PFSK-1 (cell line): ENCODE measurements around the gene MORN5.

Source experiments
- FOXP2 ChIP-seq: optimal IDR thresholded peaks from 2 replicates; pipeline ENCODE3; 2011; ENCODE audit warnings: borderline replicate concordance, control low read depth, inconsistent platforms; ENCODE audit not compliant: insufficient read depth; ENCODE audit errors: extremely low read length, extremely low read depth
- POLR2AphosphoS5 ChIP-seq: IDR thresholded peaks from 2 replicates; pipeline ENCODE4 v1.6.1; 2012; ENCODE audit warnings: low read depth, mild to moderate bottlenecking, control low read depth, low read length, moderate library complexity
- REST ChIP-seq, 2 experiments: IDR thresholded peaks; 2 replicates each; pipeline versions ENCODE4 v1.6.1 to v1.8.0; 2011 to 2012; ENCODE audit warnings: low read depth in 2 of 2, low read length in 2 of 2, control low read depth in 1 of 2, inconsistent platforms in 1 of 2, mild to moderate bottlenecking in 1 of 2, moderate library complexity in 1 of 2; ENCODE audit not compliant: insufficient read depth in 1 of 2
- SIN3A ChIP-seq: IDR thresholded peaks from 2 replicates; pipeline ENCODE4 v1.6.1; 2012; ENCODE audit warnings: mild to moderate bottlenecking, low read length, moderate library complexity, borderline replicate concordance; ENCODE audit not compliant: insufficient read depth
- TAF1 ChIP-seq: IDR thresholded peaks from 2 replicates; pipeline ENCODE4 v1.6.1; 2012; ENCODE audit warnings: low read length, control low read depth, borderline replicate concordance; ENCODE audit not compliant: insufficient read depth

Gene MORN5

GRCh38 chr9:122179054-122179689, 19.5 kb downstream of the MORN5 start:
- TF ChIP-seq FOXP2 (no peak), SIN3A (no peak), POLR2AphosphoS5 (no peak), TAF1 (no peak), REST (IDR thresholded peaks at IDR 0.05; ENCODE audit: insufficient read depth in 1 of 2, low read depth in 2 of 2, low read length in 2 of 2) (no peak)

DNA sequence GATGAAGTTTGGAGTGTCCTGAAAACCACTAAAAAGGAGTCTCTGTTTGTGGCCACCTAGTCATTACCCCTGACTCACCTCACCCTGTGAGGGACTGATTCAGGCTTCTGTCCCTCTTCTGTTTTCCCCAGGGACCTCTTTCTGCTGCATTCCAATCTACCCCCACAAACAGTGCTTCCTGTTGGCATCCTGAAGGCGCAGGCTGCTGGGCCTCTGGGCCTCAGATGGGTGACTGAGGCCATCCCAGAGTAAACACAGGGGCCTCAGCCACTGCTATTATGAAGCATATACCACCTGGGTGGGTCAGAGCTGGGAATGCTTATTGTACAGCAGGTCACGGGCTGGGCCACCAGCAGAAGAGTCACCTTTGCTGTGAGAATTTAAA, 20.0 kb downstream of the MORN5 start:
- TF ChIP-seq SIN3A: no peak
- TF ChIP-seq TAF1: no peak
- TF ChIP-seq REST (IDR thresholded peaks at IDR 0.05; ENCODE audit: insufficient read depth in 1 of 2, low read depth in 2 of 2, low read length in 2 of 2): no peak
- TF ChIP-seq FOXP2: no peak
- no peak for TF ChIP-seq POLR2AphosphoS5

DNA sequence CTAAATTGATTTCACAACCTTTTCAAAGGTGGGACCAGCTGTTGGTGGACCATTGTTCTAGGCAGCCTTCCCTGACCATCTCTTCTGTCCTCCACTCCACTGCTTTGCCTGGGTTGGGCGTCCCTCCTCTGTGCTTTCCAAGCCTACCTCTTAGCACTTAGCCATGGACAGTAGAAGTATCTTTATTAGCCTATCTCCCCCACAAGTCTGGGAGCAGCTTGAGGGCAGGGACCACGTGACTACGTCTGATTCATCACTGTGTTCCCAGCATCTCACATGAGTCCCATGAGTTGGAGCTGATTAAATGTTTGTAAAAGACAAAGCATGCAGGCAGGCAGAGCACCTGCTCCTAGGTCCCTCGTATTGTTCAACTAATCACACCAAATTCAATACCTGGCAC, 20.9 kb downstream of the MORN5 start:
- TF ChIP-seq REST (IDR thresholded peaks at IDR 0.05; ENCODE audit: insufficient read depth in 1 of 2, low read depth in 2 of 2, low read length in 2 of 2): no peak
- no peak for TF ChIP-seq FOXP2
- TF ChIP-seq POLR2AphosphoS5: no peak

DNA sequence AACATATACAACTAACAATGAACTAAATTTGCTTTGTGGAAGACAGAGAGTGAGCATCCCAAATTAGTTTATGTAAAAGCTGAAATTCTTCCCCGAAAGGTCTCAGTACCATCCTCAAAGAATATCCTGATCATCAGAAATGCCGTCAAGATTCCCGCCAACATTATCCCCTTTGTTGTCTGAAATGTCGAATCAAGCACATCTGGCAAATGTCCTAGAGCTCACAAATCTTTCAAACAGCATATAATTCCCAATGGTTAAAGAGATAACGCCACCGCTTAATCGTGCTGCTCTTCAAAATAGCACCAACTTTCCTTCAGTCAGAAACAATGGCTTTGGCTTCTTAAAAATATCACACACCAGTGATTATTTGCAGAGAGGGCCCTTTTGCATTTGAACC, 23.8 kb downstream of the MORN5 start:
- no peak for TF ChIP-seq REST (IDR thresholded peaks at IDR 0.05; ENCODE audit: insufficient read depth in 1 of 2, low read depth in 2 of 2, low read length in 2 of 2)
- TF ChIP-seq POLR2AphosphoS5: no peak
- no peak for TF ChIP-seq FOXP2
- TF ChIP-seq TAF1: no peak
- no peak for TF ChIP-seq SIN3A

DNA sequence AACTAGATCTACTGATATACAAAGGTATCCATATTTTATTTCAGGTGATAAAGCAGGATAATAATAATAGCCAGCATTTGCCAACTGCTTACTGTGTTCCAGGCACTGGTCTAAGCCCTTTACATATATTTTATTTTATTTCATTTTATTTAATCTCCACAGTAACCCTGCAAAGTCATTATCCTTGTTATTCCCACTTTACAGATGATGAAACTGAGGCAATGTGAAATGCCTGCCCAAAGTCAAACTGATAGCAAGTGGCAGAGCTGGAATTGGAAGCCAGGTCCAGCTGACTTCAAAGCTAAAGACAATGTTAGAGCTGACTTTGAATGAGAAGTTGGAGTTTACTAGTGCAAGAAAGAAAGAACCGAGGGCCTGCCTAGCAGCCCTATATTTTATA, 24.8 kb downstream of the MORN5 start:
- TF ChIP-seq POLR2AphosphoS5 (no peak), FOXP2 (no peak), SIN3A (no peak), REST (IDR thresholded peaks at IDR 0.05; ENCODE audit: insufficient read depth in 1 of 2, low read depth in 2 of 2, low read length in 2 of 2) (no peak), TAF1 (no peak)
